PC-3 (cell line): Measurements from ENCODE around the gene CCSER1. TPM values are rescaled to one million over a fixed set of nuclear protein-coding genes. Genes with fewer than 3 reads are reported as not detected.

ENCODE experiments used
- ATAC-seq: fragments of 200-7000 bp; cut with Tn5 transposase; 2 replicates; pipeline ENCODE4 v1.9.1; 2020; ENCODE audit warnings: mild to moderate bottlenecking, moderate library complexity
- BruUV-seq: library from RNA; stranded (reverse); fragments of 400-500 nt; replicated peaks from 2 replicates; lab custom pipeline; 2021; lab: Mats Ljungman, UMichigan
- CTCF ChIA-PET: fragments of 300-600 bp; sonication (Branson Sonifier 250); formaldehyde crosslinking; loops from one replicate; lab custom pipeline; 2022; ENCODE audit warnings: antibody characterized with exemption; lab: Charles Lee
- POLR2A ChIA-PET: fragments of 300-600 bp; sonication (Branson Sonifier 250); formaldehyde crosslinking; loops from one replicate; lab custom pipeline; 2022; ENCODE audit warnings: antibody characterized with exemption; ENCODE audit not compliant: unreplicated experiment; lab: Charles Lee
- DNase-seq: peaks from one replicate; pipeline ENCODE4 v3.0.0-alpha.2; 2015
- H2AFZ ChIP-seq: fragments of 300-600 bp; sonication (generic); 2 replicates; pipeline ENCODE4 v1.6.0; 2016; ENCODE audit warnings: antibody characterized with exemption, low read length
- H3F3A ChIP-seq: fragments of 300-600 bp; sonication (generic); one replicate; pipeline ENCODE4 v1.6.0; 2017; ENCODE audit warnings: antibody characterized with exemption, low read length, control low read depth, mild to moderate bottlenecking; ENCODE audit not compliant: unreplicated experiment
- H3K27ac ChIP-seq: fragments of 300-600 bp; sonication (generic); 2 replicates; pipeline ENCODE4 v1.5.1; 2016; ENCODE audit warnings: mild to moderate bottlenecking, low read length
- H3K27me3 ChIP-seq: fragments of 300-600 bp; sonication (generic); 2 replicates; pipeline ENCODE4 v1.6.1; 2016; ENCODE audit warnings: low read length, mixed read lengths
- H3K36me3 ChIP-seq: fragments of 300-600 bp; sonication (generic); 2 replicates; pipeline ENCODE4 v1.6.1; 2016; ENCODE audit warnings: low read depth, mixed run types, low read length, mixed read lengths
- H3K4me1 ChIP-seq: fragments of 300-600 bp; sonication (generic); 2 replicates; pipeline ENCODE4 v1.5.1; 2016; ENCODE audit warnings: low read length; ENCODE audit not compliant: insufficient read depth
- H3K4me2 ChIP-seq: fragments of 300-600 bp; sonication (generic); 2 replicates; pipeline ENCODE4 v1.6.0; 2016; ENCODE audit warnings: low read length
- H3K4me3 ChIP-seq: fragments of 300-600 bp; sonication (generic); 2 replicates; pipeline ENCODE4 v1.5.1; 2016; ENCODE audit warnings: mild to moderate bottlenecking, low read length, mixed read lengths
- H3K79me2 ChIP-seq: fragments of 300-600 bp; sonication (generic); 2 replicates; pipeline ENCODE4 v1.6.1; 2017; ENCODE audit warnings: low read length, mixed read lengths
- H3K9ac ChIP-seq: fragments of 300-600 bp; sonication (generic); 2 replicates; pipeline ENCODE4 v1.6.0; 2016; ENCODE audit warnings: mild to moderate bottlenecking, low read length
- H3K9me2 ChIP-seq: fragments of 300-600 bp; sonication (generic); replicated peaks from 2 replicates; pipeline ENCODE4 v1.6.1; 2016; ENCODE audit warnings: mixed run types, low read length, mixed read lengths
- H3K9me3 ChIP-seq: fragments of 300-600 bp; sonication (generic); 2 replicates; pipeline ENCODE4 v1.6.1; 2016; ENCODE audit warnings: low read length, mixed read lengths
- H4K20me1 ChIP-seq: fragments of 300-600 bp; sonication (generic); 2 replicates; pipeline ENCODE4 v1.6.1; 2016; ENCODE audit warnings: low read length, mixed read lengths
- EZH2 ChIP-seq: fragments of 300-600 bp; sonication (generic); IDR thresholded peaks from one replicate; pipeline ENCODE4 v1.6.1; 2017; ENCODE audit warnings: antibody characterized with exemption, mild to moderate bottlenecking, low read length; ENCODE audit not compliant: unreplicated experiment
- EZH2phosphoT487 ChIP-seq: fragments of 300-600 bp; sonication (generic); IDR thresholded peaks from 2 replicates; pipeline ENCODE4 v1.6.1; 2018; ENCODE audit warnings: mild to moderate bottlenecking, antibody characterized with exemption, low read length, borderline replicate concordance
- intact Hi-C: fragments of 100-400 bp; cut with micrococcal nuclease; formaldehyde crosslinking; loops from 2 replicates; pipeline ENCODE4 v1.9.0; 2023
- total RNA-seq: library from RNA; depleted of rRNA; stranded (reverse); fragments of >200 nt; gene quantifications from 2 replicates; pipeline ENCODE4 v1.2.3, GENCODE V29; 2014
- TF ChIP-seq, protein P1 (sequence below): fragments of 300-600 bp; sonication (generic); conservative IDR thresholded peaks from 2 replicates; pipeline ENCODE4 v1.5.1; 2017; ENCODE audit warnings: antibody characterized with exemption, low read depth, mild to moderate bottlenecking, low read length

Gene CCSER1
- total RNA-seq, 1 experiment from 2014 or later = 6.0 TPM

DNA sequence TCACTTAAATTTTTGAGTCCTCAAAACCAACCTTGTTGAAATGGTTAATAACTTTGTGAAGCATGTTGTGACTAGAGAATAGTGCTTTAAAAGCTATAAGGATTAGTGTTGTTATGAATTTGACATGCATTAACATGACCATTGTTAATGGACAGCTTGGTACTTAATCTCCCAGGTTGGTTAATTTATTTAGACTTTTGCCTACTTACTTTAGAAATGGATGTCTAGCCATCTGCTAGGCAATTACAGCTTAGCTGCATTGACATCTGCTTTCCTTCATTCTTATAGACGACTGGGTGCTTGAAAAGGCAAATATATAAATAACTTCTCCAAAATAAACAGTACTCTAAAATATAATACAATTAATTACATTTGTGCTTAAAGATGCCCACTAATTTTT is 368.0 kb downstream of the CCSER1 start:
- intact Hi-C loops = no loop called here

DNA sequence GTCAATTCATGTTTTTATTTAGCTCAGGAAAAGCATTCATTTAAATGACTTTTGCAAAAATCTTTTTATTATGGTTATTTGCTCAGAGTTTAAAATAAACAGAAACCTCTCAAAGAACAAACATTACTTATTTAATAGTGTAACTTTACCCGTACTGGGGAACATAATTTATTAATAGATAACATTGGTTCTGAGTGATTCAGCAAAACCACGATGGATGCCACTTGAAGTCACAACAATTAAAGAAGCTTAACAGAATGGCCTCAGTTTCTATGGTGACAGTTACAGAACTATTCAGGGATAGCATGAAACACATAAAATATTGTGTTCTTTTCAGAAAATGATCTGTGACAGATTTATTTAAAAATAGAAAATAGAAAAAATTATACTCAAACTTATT is 368.7 kb downstream of the CCSER1 start:
- Histone ChIP-seq H3K9me2 (no peaks in the 10 kb centered on the region), H3K4me2 (peak overlapping the region; percentile 10; the same call in 1 of the 2 replicates), H3K9ac (no peak overlapping the region), H3K9me3 (no peaks in the 10 kb centered on the region), H2AFZ (no peak overlapping the region), H3K36me3 (no peaks in the 10 kb centered on the region), H3F3A (no peaks in the 10 kb centered on the region), H4K20me1 (no peaks in the 10 kb centered on the region), H3K4me3 (no peak overlapping the region), H3K4me1 (peaks cover 18% of the 10 kb centered on the region), H3K79me2 (no peaks in the 10 kb centered on the region), H3K27ac (peak overlapping the region; percentile 85), H3K27me3 (no peaks in the 10 kb centered on the region)
- peak; percentile 93 for ATAC-seq
- DNase-seq = peak; percentile 73
- ChIA-PET CTCF (no interaction called here), POLR2A (no interaction called here)
- intact Hi-C loops = loop anchor here (2.0 kb wide), 2 partner anchors 51 to 53 kb away; no protein-coding TSS in a partner anchor
- TF ChIP-seq EZH2 (no peak), EZH2phosphoT487 (no peak)
- TF ChIP-seq, protein P1, sequence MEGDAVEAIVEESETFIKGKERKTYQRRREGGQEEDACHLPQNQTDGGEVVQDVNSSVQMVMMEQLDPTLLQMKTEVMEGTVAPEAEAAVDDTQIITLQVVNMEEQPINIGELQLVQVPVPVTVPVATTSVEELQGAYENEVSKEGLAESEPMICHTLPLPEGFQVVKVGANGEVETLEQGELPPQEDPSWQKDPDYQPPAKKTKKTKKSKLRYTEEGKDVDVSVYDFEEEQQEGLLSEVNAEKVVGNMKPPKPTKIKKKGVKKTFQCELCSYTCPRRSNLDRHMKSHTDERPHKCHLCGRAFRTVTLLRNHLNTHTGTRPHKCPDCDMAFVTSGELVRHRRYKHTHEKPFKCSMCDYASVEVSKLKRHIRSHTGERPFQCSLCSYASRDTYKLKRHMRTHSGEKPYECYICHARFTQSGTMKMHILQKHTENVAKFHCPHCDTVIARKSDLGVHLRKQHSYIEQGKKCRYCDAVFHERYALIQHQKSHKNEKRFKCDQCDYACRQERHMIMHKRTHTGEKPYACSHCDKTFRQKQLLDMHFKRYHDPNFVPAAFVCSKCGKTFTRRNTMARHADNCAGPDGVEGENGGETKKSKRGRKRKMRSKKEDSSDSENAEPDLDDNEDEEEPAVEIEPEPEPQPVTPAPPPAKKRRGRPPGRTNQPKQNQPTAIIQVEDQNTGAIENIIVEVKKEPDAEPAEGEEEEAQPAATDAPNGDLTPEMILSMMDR = no peak
- BruUV-seq = no TSS peak

More for the DNA sequence above, 368.0 kb downstream of the CCSER1 start:
- H3K4me3 ChIP-seq = no peak overlapping the region
- H2AFZ ChIP-seq = no peak overlapping the region
- H3K27me3 ChIP-seq = no peaks in the 10 kb centered on the region
- POLR2A ChIA-PET = no interaction called here
- peaks cover 18% of the 10 kb centered on the region for H3K4me1 ChIP-seq
- no TSS peak for BruUV-seq
- no peaks in the 10 kb centered on the region for H3K9me2 ChIP-seq
- DNase-seq = no peak
- peak overlapping the region; percentile 10; the same call in 1 of the 2 replicates for H3K4me2 ChIP-seq
- H4K20me1 ChIP-seq = no peaks in the 10 kb centered on the region
- no peaks in the 10 kb centered on the region for H3K36me3 ChIP-seq
- TF ChIP-seq EZH2phosphoT487 (no peak), EZH2 (no peak)
- TF ChIP-seq, protein P1 = no peak
- H3F3A ChIP-seq = no peaks in the 10 kb centered on the region
- CTCF ChIA-PET = no interaction called here
- no peaks in the 10 kb centered on the region for H3K79me2 ChIP-seq
- H3K27ac ChIP-seq = peak overlapping the region; percentile 85; the same call in 1 of the 2 replicates
- no peak for ATAC-seq
- no peaks in the 10 kb centered on the region for H3K9me3 ChIP-seq
- no peak overlapping the region for H3K9ac ChIP-seq

DNA sequence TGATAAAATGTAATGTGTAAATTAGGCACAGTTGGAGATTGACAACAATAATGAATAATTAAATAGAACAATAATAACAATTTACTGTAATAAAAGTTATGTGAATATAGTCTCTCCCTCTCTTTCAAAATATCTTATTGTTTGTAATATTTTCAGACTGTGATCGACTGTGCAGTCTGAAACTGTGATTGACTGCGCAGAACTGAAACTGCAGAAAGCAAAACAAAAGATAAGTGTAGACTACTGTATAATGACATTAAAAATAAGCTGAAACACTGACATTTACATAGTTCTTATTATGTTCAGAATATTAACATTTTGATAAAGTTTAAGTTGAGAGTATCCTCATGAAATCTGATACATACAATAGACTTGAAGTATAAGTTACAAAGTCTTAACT is 371.0 kb downstream of the CCSER1 start:
- no TSS peak for BruUV-seq
- Histone ChIP-seq H2AFZ (no peak overlapping the region), H3K36me3 (0 out of 2 replicates have a peak, but pooled peaks cover 3% of the 10 kb centered on the region), H3K79me2 (no peaks in the 10 kb centered on the region), H3K4me3 (no peak overlapping the region), H3F3A (no peaks in the 10 kb centered on the region), H4K20me1 (no peaks in the 10 kb centered on the region), H3K27ac (no peak overlapping the region), H3K27me3 (no peaks in the 10 kb centered on the region), H3K9me3 (peaks cover 5% of the 10 kb centered on the region; the same call in 1 of the 2 replicates), H3K4me1 (peaks cover 18% of the 10 kb centered on the region), H3K9ac (no peak overlapping the region), H3K4me2 (no peak overlapping the region), H3K9me2 (no peaks in the 10 kb centered on the region)
- POLR2A ChIA-PET = no interaction called here
- TF ChIP-seq EZH2 = no peak
- TF ChIP-seq EZH2phosphoT487 = no peak
- TF ChIP-seq, protein P1 = no peak
- DNase-seq (no peak), ATAC-seq (no peak)
- intact Hi-C loops = no loop called here
- CTCF ChIA-PET = no interaction called here
